Measurements from ENCODE around the gene DHRSX. TPM values are rescaled to one million over a fixed set of nuclear protein-coding genes. Genes with fewer than 3 reads are reported as not detected.
"Not testable (repeated sequence)": the region's sequence is repeated elsewhere in the genome, so short reads cannot be mapped to it uniquely, and the experiment has no call there.

Gene DHRSX
- total RNA-seq, 1 donor from 2014 or later = 25.7 TPM

GRCh38 chrX:2251211-2251610, 249.6 kb downstream of the DHRSX start:
- no peak overlapping the region for H3K27ac Mint-ChIP-seq
- peaks cover 4% of the 10 kb centered on the region for H3K36me3 Mint-ChIP-seq (ENCODE audit: low read depth)
- no peaks in the 10 kb centered on the region for H3K27me3 Mint-ChIP-seq
- DNase-seq = no peak
- no peaks in the 10 kb centered on the region for H3K4me1 Mint-ChIP-seq
- intact Hi-C loops (cut with micrococcal nuclease) = no loop called here
- no peak overlapping the region for H3K4me3 Mint-ChIP-seq
- H3K9me3 Mint-ChIP-seq = peaks cover 22% of the 10 kb centered on the region

DNA sequence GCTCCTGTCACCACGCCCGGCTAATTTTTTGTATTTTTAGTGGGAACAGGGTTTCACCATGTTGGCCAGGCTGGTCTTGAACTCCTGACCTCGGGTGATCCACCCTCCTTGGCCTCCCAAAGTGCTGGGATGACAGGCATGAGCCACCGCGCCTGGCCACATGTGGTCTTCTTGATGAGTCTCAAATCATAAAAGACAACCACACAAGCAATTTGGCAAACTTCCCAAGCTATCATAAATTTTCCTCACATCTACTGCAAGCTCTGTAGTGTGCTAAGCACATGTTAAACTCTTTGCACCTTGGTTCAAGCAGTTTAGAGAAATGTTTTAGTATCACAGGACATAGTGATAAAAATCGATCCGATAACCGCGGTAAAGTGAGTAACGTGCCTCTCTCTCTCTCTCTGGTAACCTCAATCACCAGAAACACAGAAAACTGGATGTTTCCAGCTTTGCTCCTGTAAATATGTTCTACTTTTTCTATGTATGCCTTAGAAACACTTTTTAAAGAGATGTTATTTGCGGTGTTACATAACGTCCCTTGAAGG, 256.8 kb downstream of the DHRSX start:
- Mint-ChIP-seq H3K4me1 (no peaks in the 10 kb centered on the region), H3K9me3 (peaks cover 9% of the 10 kb centered on the region), H3K27me3 (no peaks in the 10 kb centered on the region), H3K27ac (no peak overlapping the region), H3K4me3 (no peak overlapping the region), H3K36me3 (ENCODE audit: low read depth) (peaks cover 16% of the 10 kb centered on the region)
- no peak for DNase-seq
- intact Hi-C loops (cut with micrococcal nuclease) = no loop called here

GRCh38 chrX:2242980-2243379, 257.8 kb downstream of the DHRSX start:
- Mint-ChIP-seq H3K4me3 (no peak overlapping the region), H3K27ac (no peak overlapping the region), H3K4me1 (no peaks in the 10 kb centered on the region), H3K9me3 (peaks cover 6% of the 10 kb centered on the region), H3K27me3 (no peaks in the 10 kb centered on the region), H3K36me3 (ENCODE audit: low read depth) (peaks cover 13% of the 10 kb centered on the region)
- intact Hi-C loops (cut with micrococcal nuclease) = no loop called here
- DNase-seq = no peak

GRCh38 chrX:2242326-2242725, 258.4 kb downstream of the DHRSX start:
- no peak for DNase-seq
- Mint-ChIP-seq H3K36me3 (ENCODE audit: low read depth) (peaks cover 13% of the 10 kb centered on the region), H3K27me3 (no peaks in the 10 kb centered on the region), H3K27ac (no peak overlapping the region), H3K4me1 (no peaks in the 10 kb centered on the region), H3K4me3 (no peak overlapping the region), H3K9me3 (peaks cover 3% of the 10 kb centered on the region)
- intact Hi-C loops (cut with micrococcal nuclease) = no loop called here

GRCh38 chrX:2241496-2241895, 259.3 kb downstream of the DHRSX start:
- H3K27me3 Mint-ChIP-seq; H3K9me3 Mint-ChIP-seq; DNase-seq; H3K4me1 Mint-ChIP-seq; H3K4me3 Mint-ChIP-seq; intact Hi-C loops (cut with micrococcal nuclease); H3K27ac Mint-ChIP-seq: not testable (repeated sequence)
- peaks cover 13% of the 10 kb centered on the region for H3K36me3 Mint-ChIP-seq (ENCODE audit: low read depth)

GRCh38 chrX:2240761-2241160, 260.0 kb downstream of the DHRSX start:
- DNase-seq; intact Hi-C loops (cut with micrococcal nuclease); H3K4me1 Mint-ChIP-seq; H3K27ac Mint-ChIP-seq; H3K9me3 Mint-ChIP-seq; H3K4me3 Mint-ChIP-seq; H3K27me3 Mint-ChIP-seq: not testable (repeated sequence)
- H3K36me3 Mint-ChIP-seq (ENCODE audit: low read depth) = peaks cover 13% of the 10 kb centered on the region

GRCh38 chrX:2237976-2238375, 262.8 kb downstream of the DHRSX start:
- H3K9me3 Mint-ChIP-seq = no peaks in the 10 kb centered on the region
- H3K4me1 Mint-ChIP-seq = peaks cover 10% of the 10 kb centered on the region
- no peak overlapping the region for H3K4me3 Mint-ChIP-seq
- intact Hi-C loops (cut with micrococcal nuclease) = no loop called here
- no peak for DNase-seq
- no peak overlapping the region for H3K27ac Mint-ChIP-seq
- H3K27me3 Mint-ChIP-seq = no peaks in the 10 kb centered on the region
- H3K36me3 Mint-ChIP-seq (ENCODE audit: low read depth) = peaks cover 13% of the 10 kb centered on the region

DNA sequence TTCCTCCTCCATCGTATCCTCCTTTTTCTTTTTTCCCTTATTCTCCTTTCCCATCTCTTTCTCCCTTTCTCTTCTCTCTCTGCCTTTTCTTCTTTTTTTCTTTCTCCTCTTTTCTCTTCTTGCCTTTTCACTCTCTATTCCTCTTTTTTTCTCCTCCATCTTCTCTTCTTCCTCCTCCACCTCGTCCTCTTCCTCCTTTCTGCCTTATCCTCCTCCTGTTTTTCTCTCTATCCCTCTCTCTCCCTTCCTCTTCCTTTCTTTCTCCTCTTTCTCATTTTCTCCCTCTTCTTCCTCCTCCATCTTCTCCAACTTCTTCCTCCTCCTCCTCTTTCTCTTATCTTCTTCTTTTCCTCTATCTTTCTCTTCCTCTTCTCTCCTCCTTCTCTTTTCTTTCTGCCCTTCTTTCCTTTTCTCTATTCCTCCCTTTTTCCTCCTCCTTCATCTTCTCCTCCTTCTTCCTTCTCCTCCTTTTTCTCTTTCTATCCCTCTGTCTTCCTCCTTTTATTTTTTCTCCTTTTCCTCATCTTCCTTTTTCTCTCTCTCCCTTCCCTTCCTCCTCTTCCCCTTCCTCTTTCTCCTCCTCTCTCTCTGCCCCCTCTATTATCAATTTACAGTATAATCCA, 269.1 kb downstream of the DHRSX start:
- H3K4me3 Mint-ChIP-seq = no peak overlapping the region
- no peak for DNase-seq
- H3K4me1 Mint-ChIP-seq = peaks cover 15% of the 10 kb centered on the region
- H3K9me3 Mint-ChIP-seq = peaks cover 20% of the 10 kb centered on the region
- H3K27ac Mint-ChIP-seq = no peak overlapping the region
- H3K36me3 Mint-ChIP-seq (ENCODE audit: low read depth) = peaks cover 22% of the 10 kb centered on the region
- no peaks in the 10 kb centered on the region for H3K27me3 Mint-ChIP-seq
- intact Hi-C loops (cut with micrococcal nuclease) = no loop called here

- no peak for DNase-seq
- Mint-ChIP-seq H3K27me3 (no peaks in the 10 kb centered on the region), H3K27ac (no peak overlapping the region), H3K4me1 (peaks cover 15% of the 10 kb centered on the region), H3K36me3 (ENCODE audit: low read depth) (peaks cover 24% of the 10 kb centered on the region), H3K4me3 (no peak overlapping the region), H3K9me3 (peaks cover 23% of the 10 kb centered on the region)
- intact Hi-C loops (cut with micrococcal nuclease) = no loop called here
Observed at GRCh38 chrX:2230457-2230856, 270.3 kb downstream of the DHRSX start.

DNA sequence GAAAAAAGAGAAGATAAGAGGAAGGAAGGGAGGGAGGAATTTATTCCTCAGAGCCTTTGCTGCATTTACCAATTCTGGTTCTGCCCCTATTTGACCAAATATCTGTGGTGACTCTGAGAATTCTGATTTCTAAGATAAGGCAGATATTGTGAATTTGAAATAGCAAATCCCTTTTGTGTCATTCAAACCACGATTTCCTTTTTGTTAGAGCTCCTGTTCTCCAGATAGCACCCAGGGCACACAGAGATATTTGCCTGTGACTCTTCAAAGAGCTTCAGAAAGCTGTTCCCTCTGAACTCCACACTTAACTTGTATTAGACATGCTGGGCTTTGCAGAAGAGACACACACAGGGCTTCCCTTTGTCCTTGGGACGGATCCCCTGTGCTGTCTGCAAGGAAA, 272.2 kb downstream of the DHRSX start:
- H3K27ac Mint-ChIP-seq = no peak overlapping the region
- no peak for DNase-seq
- peaks cover 38% of the 10 kb centered on the region for H3K9me3 Mint-ChIP-seq
- H3K36me3 Mint-ChIP-seq (ENCODE audit: low read depth) = peaks cover 32% of the 10 kb centered on the region
- no peak overlapping the region for H3K4me3 Mint-ChIP-seq
- peaks cover 10% of the 10 kb centered on the region for H3K4me1 Mint-ChIP-seq
- no peaks in the 10 kb centered on the region for H3K27me3 Mint-ChIP-seq
- intact Hi-C loops (cut with micrococcal nuclease) = no loop called here

DNA sequence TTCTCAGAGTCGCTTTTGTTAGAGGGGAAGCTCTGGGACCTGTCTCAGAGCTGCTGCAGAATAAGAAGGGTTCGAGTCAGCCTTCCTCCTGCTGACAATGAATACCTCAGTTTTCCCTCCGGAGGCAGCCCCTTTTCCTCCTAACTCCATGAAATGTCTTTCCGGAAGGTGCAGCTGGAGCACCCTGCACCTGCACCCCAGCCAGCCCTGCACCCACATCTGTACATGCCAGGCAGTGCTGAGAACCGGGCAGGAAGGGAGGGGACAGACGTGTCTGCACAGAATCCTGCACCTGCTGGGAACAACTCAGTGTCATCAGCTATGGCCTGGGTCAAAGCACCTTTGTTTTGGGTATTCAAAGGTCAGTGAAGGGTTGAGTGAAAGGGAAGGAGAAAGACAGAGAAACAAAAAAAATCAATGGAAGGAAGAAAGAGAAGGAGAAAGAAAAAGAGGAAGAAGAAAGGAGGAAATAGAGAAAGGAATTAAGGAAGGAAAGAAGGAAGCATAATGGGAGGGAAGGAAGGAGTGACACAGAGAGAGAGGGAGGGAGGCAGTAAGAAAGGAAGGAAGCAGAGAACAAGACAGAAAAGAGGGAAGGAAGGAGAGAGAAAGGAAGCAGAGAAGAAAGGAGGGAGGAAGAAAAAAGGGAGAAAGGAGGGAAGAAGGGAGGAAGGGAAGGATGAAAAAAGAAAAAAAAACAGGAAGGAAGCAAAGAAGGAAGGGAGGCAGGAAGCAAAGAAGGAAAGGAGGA, 273.7 kb downstream of the DHRSX start:
- intact Hi-C loops (cut with micrococcal nuclease) = no loop called here
- Mint-ChIP-seq H3K36me3 (ENCODE audit: low read depth) (peaks cover 39% of the 10 kb centered on the region), H3K27ac (no peak overlapping the region), H3K9me3 (peaks cover 44% of the 10 kb centered on the region), H3K27me3 (no peaks in the 10 kb centered on the region), H3K4me1 (peaks cover 2% of the 10 kb centered on the region), H3K4me3 (no peak overlapping the region)
- DNase-seq = no peak

DNA sequence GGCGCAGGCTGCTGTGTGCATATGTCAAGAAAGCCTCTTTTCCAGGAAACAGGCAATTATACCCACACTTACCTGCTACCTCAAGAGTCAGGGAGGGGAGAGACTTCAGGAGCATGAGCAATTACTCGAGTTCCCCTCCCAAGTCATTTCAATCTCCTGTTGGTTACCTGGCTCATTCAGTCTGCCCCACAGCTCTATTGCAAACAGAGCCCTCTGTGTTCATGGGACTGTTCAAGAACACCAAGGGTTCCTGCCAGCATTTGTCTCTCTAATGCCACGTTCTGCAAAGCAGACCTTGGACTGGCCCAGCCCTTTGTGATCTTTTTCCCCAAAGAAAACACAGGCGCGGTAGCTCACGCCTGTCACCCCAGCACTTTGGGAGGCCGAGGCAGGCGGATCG, 274.6 kb downstream of the DHRSX start:
- Mint-ChIP-seq H3K9me3 (peaks cover 42% of the 10 kb centered on the region), H3K4me1 (no peaks in the 10 kb centered on the region), H3K27me3 (no peaks in the 10 kb centered on the region), H3K4me3 (no peak overlapping the region), H3K27ac (no peak overlapping the region), H3K36me3 (ENCODE audit: low read depth) (peaks cover 33% of the 10 kb centered on the region)
- no peak for DNase-seq
- intact Hi-C loops (cut with micrococcal nuclease) = no loop called here

DNA sequence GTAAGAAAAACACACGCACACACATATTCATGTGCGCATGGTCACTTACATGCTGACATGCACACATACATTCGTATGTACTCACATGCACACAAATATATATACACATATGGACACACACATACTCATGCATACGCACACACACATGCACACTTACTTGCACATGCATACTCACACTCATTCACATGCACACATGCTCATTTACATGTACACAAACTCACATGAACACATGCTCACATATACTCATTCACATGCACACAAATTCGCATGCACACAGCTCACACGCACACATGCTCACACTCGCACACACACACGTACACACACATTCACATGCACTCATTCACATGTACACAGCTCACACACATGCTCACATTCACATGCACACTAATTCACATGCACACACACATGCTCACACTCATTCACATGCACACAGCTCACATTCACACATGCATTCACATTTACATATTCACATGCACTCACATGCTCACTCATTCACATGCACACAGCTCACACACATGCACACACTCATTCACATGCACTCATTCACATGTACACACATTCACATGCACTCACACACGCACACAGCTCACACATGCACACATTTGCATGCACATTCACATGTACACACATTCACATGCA, 276.1 kb downstream of the DHRSX start:
- no peak for DNase-seq
- Mint-ChIP-seq H3K4me3 (no peak overlapping the region), H3K4me1 (no peaks in the 10 kb centered on the region), H3K9me3 (peaks cover 50% of the 10 kb centered on the region), H3K36me3 (ENCODE audit: low read depth) (peaks cover 40% of the 10 kb centered on the region), H3K27me3 (no peaks in the 10 kb centered on the region), H3K27ac (no peak overlapping the region)
- intact Hi-C loops (cut with micrococcal nuclease) = no loop called here

- Mint-ChIP-seq H3K9me3 (peaks cover 48% of the 10 kb centered on the region), H3K36me3 (ENCODE audit: low read depth) (peaks cover 35% of the 10 kb centered on the region), H3K27ac (no peak overlapping the region), H3K4me3 (no peak overlapping the region), H3K4me1 (no peaks in the 10 kb centered on the region), H3K27me3 (no peaks in the 10 kb centered on the region)
- intact Hi-C loops (cut with micrococcal nuclease) = no loop called here
- DNase-seq = no peak
Observed at GRCh38 chrX:2224161-2224560, 276.6 kb downstream of the DHRSX start.

Measured in activated CD4-positive, alpha-beta T cell treated with anti-CD3 and anti-CD28 coated beads, Interleukin-2, amount 10 ng/mL, durations not matched to agents 24 days and 14 days (primary cell).